ENCODE measurements around the gene CAMK2G.

DNA sequence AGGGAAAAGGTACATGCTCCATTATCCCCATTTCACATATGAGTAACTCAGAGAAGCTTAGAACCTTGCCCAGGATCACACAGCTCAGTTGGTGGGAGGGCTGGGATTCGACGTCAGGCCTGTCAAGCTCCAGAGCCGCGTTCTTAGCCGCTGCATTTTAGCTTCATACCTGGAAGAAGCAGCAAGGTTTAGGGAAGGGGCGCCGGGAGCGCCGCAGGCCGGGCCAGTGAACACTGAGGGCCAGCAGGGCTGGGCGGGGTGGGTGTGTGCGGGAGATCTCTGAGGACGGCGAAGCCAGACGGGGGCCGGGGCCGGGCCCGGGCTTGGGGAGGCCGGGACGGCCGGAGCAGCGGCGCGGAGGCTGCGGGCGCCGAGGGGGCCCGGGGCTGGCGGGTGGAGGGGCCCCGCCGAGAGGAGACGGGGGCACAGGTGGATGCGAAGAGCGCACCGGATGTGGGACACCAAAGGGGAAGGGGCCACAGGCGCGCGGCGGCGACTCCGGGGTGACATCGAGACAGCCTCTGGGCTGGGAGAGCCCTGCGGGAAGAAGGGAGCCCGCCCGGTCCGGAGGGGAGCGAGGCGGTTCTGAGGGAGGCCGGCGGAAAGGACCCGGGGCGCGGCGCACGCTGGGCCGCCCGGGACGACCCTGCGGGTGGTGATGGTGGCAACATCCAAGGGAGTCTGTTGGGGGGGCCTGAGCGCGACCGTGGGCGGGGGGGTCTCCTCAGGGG, 63.5 kb downstream of the CAMK2G start:
- TF ChIP-seq, protein P1, sequence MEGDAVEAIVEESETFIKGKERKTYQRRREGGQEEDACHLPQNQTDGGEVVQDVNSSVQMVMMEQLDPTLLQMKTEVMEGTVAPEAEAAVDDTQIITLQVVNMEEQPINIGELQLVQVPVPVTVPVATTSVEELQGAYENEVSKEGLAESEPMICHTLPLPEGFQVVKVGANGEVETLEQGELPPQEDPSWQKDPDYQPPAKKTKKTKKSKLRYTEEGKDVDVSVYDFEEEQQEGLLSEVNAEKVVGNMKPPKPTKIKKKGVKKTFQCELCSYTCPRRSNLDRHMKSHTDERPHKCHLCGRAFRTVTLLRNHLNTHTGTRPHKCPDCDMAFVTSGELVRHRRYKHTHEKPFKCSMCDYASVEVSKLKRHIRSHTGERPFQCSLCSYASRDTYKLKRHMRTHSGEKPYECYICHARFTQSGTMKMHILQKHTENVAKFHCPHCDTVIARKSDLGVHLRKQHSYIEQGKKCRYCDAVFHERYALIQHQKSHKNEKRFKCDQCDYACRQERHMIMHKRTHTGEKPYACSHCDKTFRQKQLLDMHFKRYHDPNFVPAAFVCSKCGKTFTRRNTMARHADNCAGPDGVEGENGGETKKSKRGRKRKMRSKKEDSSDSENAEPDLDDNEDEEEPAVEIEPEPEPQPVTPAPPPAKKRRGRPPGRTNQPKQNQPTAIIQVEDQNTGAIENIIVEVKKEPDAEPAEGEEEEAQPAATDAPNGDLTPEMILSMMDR (IDR thresholded peaks at IDR 0.05) = no peak
- TF ChIP-seq, protein P2, sequence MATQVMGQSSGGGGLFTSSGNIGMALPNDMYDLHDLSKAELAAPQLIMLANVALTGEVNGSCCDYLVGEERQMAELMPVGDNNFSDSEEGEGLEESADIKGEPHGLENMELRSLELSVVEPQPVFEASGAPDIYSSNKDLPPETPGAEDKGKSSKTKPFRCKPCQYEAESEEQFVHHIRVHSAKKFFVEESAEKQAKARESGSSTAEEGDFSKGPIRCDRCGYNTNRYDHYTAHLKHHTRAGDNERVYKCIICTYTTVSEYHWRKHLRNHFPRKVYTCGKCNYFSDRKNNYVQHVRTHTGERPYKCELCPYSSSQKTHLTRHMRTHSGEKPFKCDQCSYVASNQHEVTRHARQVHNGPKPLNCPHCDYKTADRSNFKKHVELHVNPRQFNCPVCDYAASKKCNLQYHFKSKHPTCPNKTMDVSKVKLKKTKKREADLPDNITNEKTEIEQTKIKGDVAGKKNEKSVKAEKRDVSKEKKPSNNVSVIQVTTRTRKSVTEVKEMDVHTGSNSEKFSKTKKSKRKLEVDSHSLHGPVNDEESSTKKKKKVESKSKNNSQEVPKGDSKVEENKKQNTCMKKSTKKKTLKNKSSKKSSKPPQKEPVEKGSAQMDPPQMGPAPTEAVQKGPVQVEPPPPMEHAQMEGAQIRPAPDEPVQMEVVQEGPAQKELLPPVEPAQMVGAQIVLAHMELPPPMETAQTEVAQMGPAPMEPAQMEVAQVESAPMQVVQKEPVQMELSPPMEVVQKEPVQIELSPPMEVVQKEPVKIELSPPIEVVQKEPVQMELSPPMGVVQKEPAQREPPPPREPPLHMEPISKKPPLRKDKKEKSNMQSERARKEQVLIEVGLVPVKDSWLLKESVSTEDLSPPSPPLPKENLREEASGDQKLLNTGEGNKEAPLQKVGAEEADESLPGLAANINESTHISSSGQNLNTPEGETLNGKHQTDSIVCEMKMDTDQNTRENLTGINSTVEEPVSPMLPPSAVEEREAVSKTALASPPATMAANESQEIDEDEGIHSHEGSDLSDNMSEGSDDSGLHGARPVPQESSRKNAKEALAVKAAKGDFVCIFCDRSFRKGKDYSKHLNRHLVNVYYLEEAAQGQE (IDR thresholded peaks at IDR 0.05; ENCODE audit: insufficient read depth in 1 of 2, low read depth in 2 of 2, low read length in 1 of 2) = no peak
- no peak for TF ChIP-seq SIN3A (IDR thresholded peaks at IDR 0.05; ENCODE audit: borderline replicate concordance, insufficient read depth, low read depth, low read length)
- TF ChIP-seq POLR2AphosphoS5 (IDR thresholded peaks at IDR 0.05; ENCODE audit: low read depth, low read length) = no peak

All from Panc1 (cell line).